ENCODE results near the gene SMURF1. TPM values are rescaled to one million over a fixed set of nuclear protein-coding genes. Genes with fewer than 3 reads are reported as not detected.

Gene SMURF1
- total and polyA plus RNA-seq, 2 of the 8 experiments (the other 6 are each of a cell fraction or from before 2014, with no cell fraction given) = 9.6 to 24.5 TPM

- TF ChIP-seq POLR2AphosphoS5 (IDR thresholded peaks at IDR 0.05; ENCODE audit: low read depth, low read length) (no peak), TBP (IDR thresholded peaks at IDR 0.05; ENCODE audit: low read depth, low read length) (no peak)
- Histone ChIP-seq H3K14ac (ENCODE audit: insufficient read length) (no peak overlapping the region), H3K9ac (replicated peaks in 1 of 4; ENCODE audit: extremely low read depth in 1 of 4, low read depth in 3 of 4, low read length in 3 of 4) (no peak overlapping the region), H3K4me2 (ENCODE audit: insufficient read depth in 1 of 2, low read depth in 2 of 2, low read length in 2 of 2) (no peak overlapping the region), H4K91ac (replicated peaks; ENCODE audit: insufficient read length, low read length) (no peak overlapping the region), H3K36me3 (ENCODE audit: control insufficient read depth in 2 of 4, insufficient read depth in 4 of 4, low read length in 3 of 4) (peaks cover 31 to 92% (median 57%) of the 10 kb centered on the region in 4 experiments), H3K18ac (ENCODE audit: extremely low read depth, low read length) (no peak overlapping the region), H4K8ac (ENCODE audit: extremely low read depth, insufficient read depth, low read length) (no peak overlapping the region), H3K9me3 (ENCODE audit: insufficient read depth in 2 of 2, low read depth in 1 of 2, low read length in 1 of 2) (0 out of 4 replicates have a peak, but pooled peaks cover 0 to 4% of the 10 kb centered on the region in 2 experiments), H2BK5ac (ENCODE audit: low read depth, low read length) (no peak overlapping the region), H3K79me2 (ENCODE audit: control insufficient read depth in 1 of 2, insufficient read depth in 2 of 2, low read length in 2 of 2) (no peaks in the 10 kb centered on the region), H2BK12ac (ENCODE audit: low read depth, low read length) (no peak overlapping the region), H2BK20ac (ENCODE audit: low read length) (no peak overlapping the region), H3K4me1 (replicated peaks in 1 of 4; ENCODE audit: control insufficient read depth in 3 of 4, insufficient read depth in 4 of 4, low read length in 3 of 4) (no peaks in the 10 kb centered on the region), H3K23ac (ENCODE audit: insufficient read length) (no peak overlapping the region), H4K5ac (ENCODE audit: insufficient read length, low read depth, low read length) (no peak overlapping the region), H3K27me3 (replicated peaks in 1 of 4; ENCODE audit: control insufficient read depth in 3 of 4, extremely low read depth in 1 of 4, insufficient read depth in 3 of 4, low read length in 3 of 4) (no peaks in the 10 kb centered on the region), H3K23me2 (ENCODE audit: low read depth, low read length) (no peaks in the 10 kb centered on the region), H2BK120ac (replicated peaks; ENCODE audit: low read depth, low read length) (no peak overlapping the region), H2AFZ (ENCODE audit: low read length) (no peak overlapping the region), H3K4ac (replicated peaks; ENCODE audit: insufficient read length, low read depth, low read length) (no peak overlapping the region), H4K20me1 (replicated peaks in 1 of 2; ENCODE audit: control insufficient read depth in 1 of 2, insufficient read depth in 2 of 2, low read length in 2 of 2) (peaks cover 4 to 5% of the 10 kb centered on the region in 2 experiments), H3K79me1 (ENCODE audit: low read depth, low read length) (no peaks in the 10 kb centered on the region), H3K56ac (replicated peaks; ENCODE audit: insufficient read length, low read depth, low read length) (no peak overlapping the region), H2AK5ac (ENCODE audit: low read depth, low read length) (no peak overlapping the region), H2BK15ac (ENCODE audit: low read length) (no peak overlapping the region), H3K4me3 (ENCODE audit: extremely low read depth in 1 of 4, insufficient read depth in 2 of 4, low read depth in 3 of 4, low read length in 4 of 4) (no peak overlapping the region), H3K27ac (ENCODE audit: low read depth, low read length) (no peak overlapping the region)
- ChIA-PET POLR2A (ENCODE audit: partially characterized antibody) (interaction anchor here (1.2 kb wide), 1 partner anchor 319 kb away, joined by 3 read pairs; no protein-coding TSS in a partner anchor), CTCF (ENCODE audit: partially characterized antibody) (interaction anchor here (1.3 kb wide), 1 partner anchor 12 kb away, joined by 4 read pairs; no protein-coding TSS in a partner anchor)
- no peak for FAIRE-seq
- WGBS, 2 experiments (ENCODE audit: extremely low coverage in 1 of 2, insufficient coverage in 1 of 2, insufficient read length in 1 of 2, insufficient replicate concordance in 2 of 2, low coverage in 1 of 2, low lambda C conversion rate in 2 of 2, missing lambda C conversion rate in 1 of 2) = 90% methylated on average over 6 of the region's 6 CpGs; no CpG with 5 or more reads in 1 of the 2 experiments
- DNase-seq (ENCODE audit: low read depth in 1 of 2, low spot score in 2 of 2) = no peak
Observed at GRCh38 chr7:98990356-98990755, 153.6 kb downstream of the SMURF1 start.

Data from H1 (cell line).